ENCODE data around the gene CYP4F22. TPM values are rescaled to one million over a fixed set of nuclear protein-coding genes. Genes with fewer than 3 reads are reported as not detected.

The CYP4F22 gene
- not detected for total RNA-seq

GRCh38 chr19:15508035-15508710 lies at the start of gene CYP4F22:
CYP4F22 (plus strand) TSS chr19:15508525; CDS start chr19:15525337, 16,812 bp downstream.

GRCh38 chr19:15464394-15465385 lies 43.6 kb upstream of the CYP4F22 start, which contains the start of gene RASAL3:
RASAL3 (minus strand) TSS chr19:15464544; CDS start chr19:15464358, 186 bp downstream.

GRCh38 chr19:15479391-15480345 lies 28.7 kb upstream of the CYP4F22 start, which contains the start of gene PGLYRP2:
PGLYRP2 (minus strand) TSS chr19:15479501; CDS start chr19:15479371, 130 bp downstream.

Other genes starting within 250 kb of the CYP4F22 start
- 14.8 TPM for gene BRD4, start 176.0 kb upstream of the CYP4F22 start, total RNA-seq
- 11.8 TPM for gene AKAP8, start 128.7 kb upstream of the CYP4F22 start, total RNA-seq
- gene AKAP8L, start 89.5 kb upstream of the CYP4F22 start, total RNA-seq, result 68.0 TPM
- gene WIZ, start 58.6 kb upstream of the CYP4F22 start, total RNA-seq, result 20.3 TPM
- gene RASAL3, start 44.0 kb upstream of the CYP4F22 start, total RNA-seq, result 1.2 TPM
- gene PGLYRP2, start 29.0 kb upstream of the CYP4F22 start, total RNA-seq, result not detected
- gene CYP4F8, start 106.7 kb downstream of the CYP4F22 start, total RNA-seq, result not detected
- gene CYP4F3, start 132.4 kb downstream of the CYP4F22 start, total RNA-seq, result 0.23 TPM
- gene CYP4F12, start 164.6 kb downstream of the CYP4F22 start, total RNA-seq, result 0.69 TPM
- not detected for gene OR10H2, start 219.5 kb downstream of the CYP4F22 start, total RNA-seq
- gene OR10H3, start 229.5 kb downstream of the CYP4F22 start, total RNA-seq, result not detected